ENCODE data around the gene SIGLEC14. TPM values are rescaled to one million over a fixed set of nuclear protein-coding genes. Genes with fewer than 3 reads are reported as not detected.

SIGLEC14 gene
- total RNA-seq, 2 experiments from 2014 or later = not detected

- CTCF ChIA-PET = no interaction called here
- POLR2A ChIA-PET = no interaction called here
- peaks cover 4% of the 10 kb centered on the region for H3K27me3 Mint-ChIP-seq
- H3K27ac Mint-ChIP-seq = no peak overlapping the region
- no peak overlapping the region for H3K4me3 Mint-ChIP-seq
- H3K4me1 Mint-ChIP-seq = no peaks in the 10 kb centered on the region
- no peak for DNase-seq
- H3K36me3 Mint-ChIP-seq (ENCODE audit: low read depth) = no peaks in the 10 kb centered on the region
- H3K9me3 Mint-ChIP-seq = no peaks in the 10 kb centered on the region
Observed at GRCh38 chr19:51628153-51628939, 18.3 kb downstream of the SIGLEC14 start.

- Mint-ChIP-seq H3K27me3 (peaks cover 9% of the 10 kb centered on the region), H3K4me1 (no peaks in the 10 kb centered on the region), H3K4me3 (no peak overlapping the region), H3K36me3 (ENCODE audit: low read depth) (no peaks in the 10 kb centered on the region), H3K27ac (no peak overlapping the region), H3K9me3 (no peaks in the 10 kb centered on the region)
- DNase-seq = no peak
- ChIA-PET CTCF (no interaction called here), POLR2A (no interaction called here)
Observed at GRCh38 chr19:51627491-51628138, 19.0 kb downstream of the SIGLEC14 start.

- H3K36me3 Mint-ChIP-seq (ENCODE audit: low read depth) = no peaks in the 10 kb centered on the region
- no peak overlapping the region for H3K4me3 Mint-ChIP-seq
- no peaks in the 10 kb centered on the region for H3K4me1 Mint-ChIP-seq
- ChIA-PET POLR2A (no interaction called here), CTCF (no interaction called here)
- no peak for DNase-seq
- H3K9me3 Mint-ChIP-seq = no peaks in the 10 kb centered on the region
- H3K27me3 Mint-ChIP-seq = peaks cover 11% of the 10 kb centered on the region
- no peak overlapping the region for H3K27ac Mint-ChIP-seq
Observed at GRCh38 chr19:51626675-51627074, 19.9 kb downstream of the SIGLEC14 start.

- ChIA-PET POLR2A (no interaction called here), CTCF (no interaction called here)
- peaks cover 5% of the 10 kb centered on the region for H3K4me1 Mint-ChIP-seq
- H3K36me3 Mint-ChIP-seq (ENCODE audit: low read depth) = no peaks in the 10 kb centered on the region
- no peaks in the 10 kb centered on the region for H3K9me3 Mint-ChIP-seq
- no peak overlapping the region for H3K27ac Mint-ChIP-seq
- no peak for DNase-seq
- no peak overlapping the region for H3K4me3 Mint-ChIP-seq
- peaks cover 27% of the 10 kb centered on the region for H3K27me3 Mint-ChIP-seq
Observed at GRCh38 chr19:51621178-51621577, 25.4 kb downstream of the SIGLEC14 start.

- ChIA-PET POLR2A (no interaction called here), CTCF (interaction anchor here (0.6 kb wide), 1 partner anchor 215 kb away, joined by 3 read pairs; no protein-coding TSS in a partner anchor)
- H3K4me1 Mint-ChIP-seq = peaks cover 2% of the 10 kb centered on the region
- peaks cover 7% of the 10 kb centered on the region for H3K9me3 Mint-ChIP-seq
- no peaks in the 10 kb centered on the region for H3K36me3 Mint-ChIP-seq (ENCODE audit: low read depth)
- no peak overlapping the region for H3K27ac Mint-ChIP-seq
- peaks cover 17% of the 10 kb centered on the region for H3K27me3 Mint-ChIP-seq
- no peak for DNase-seq
- no peak overlapping the region for H3K4me3 Mint-ChIP-seq
Observed at GRCh38 chr19:51615991-51616390, 30.6 kb downstream of the SIGLEC14 start.

GRCh38 chr19:51614789-51615188 is 31.8 kb downstream of the SIGLEC14 start:
- Mint-ChIP-seq H3K27ac (no peak overlapping the region), H3K27me3 (peaks cover 9% of the 10 kb centered on the region), H3K4me3 (no peak overlapping the region), H3K36me3 (ENCODE audit: low read depth) (no peaks in the 10 kb centered on the region), H3K9me3 (peaks cover 7% of the 10 kb centered on the region), H3K4me1 (no peaks in the 10 kb centered on the region)
- ChIA-PET CTCF (interaction anchor here (1.2 kb wide), 1 partner anchor 19 kb away, joined by 3 read pairs; no protein-coding TSS in a partner anchor), POLR2A (no interaction called here)
- DNase-seq = no peak

GRCh38 chr19:51610576-51610975 is 36.0 kb downstream of the SIGLEC14 start:
- H3K4me1 Mint-ChIP-seq = peaks cover 19% of the 10 kb centered on the region
- H3K27me3 Mint-ChIP-seq = peaks cover 4% of the 10 kb centered on the region
- no peak overlapping the region for H3K27ac Mint-ChIP-seq
- peaks cover 11% of the 10 kb centered on the region for H3K9me3 Mint-ChIP-seq
- DNase-seq = no peak
- POLR2A ChIA-PET = no interaction called here
- H3K4me3 Mint-ChIP-seq = no peak overlapping the region
- CTCF ChIA-PET = no interaction called here
- H3K36me3 Mint-ChIP-seq (ENCODE audit: low read depth) = no peaks in the 10 kb centered on the region

- POLR2A ChIA-PET = no interaction called here
- peaks cover 19% of the 10 kb centered on the region for H3K4me1 Mint-ChIP-seq
- CTCF ChIA-PET = no interaction called here
- no peaks in the 10 kb centered on the region for H3K36me3 Mint-ChIP-seq (ENCODE audit: low read depth)
- peaks cover 12% of the 10 kb centered on the region for H3K27me3 Mint-ChIP-seq
- no peak overlapping the region for H3K27ac Mint-ChIP-seq
- peak; percentile 76 for DNase-seq
- H3K4me3 Mint-ChIP-seq = no peak overlapping the region
- H3K9me3 Mint-ChIP-seq = peaks cover 10% of the 10 kb centered on the region
Observed at GRCh38 chr19:51607920-51608562, 38.6 kb downstream of the SIGLEC14 start.

- peaks cover 19% of the 10 kb centered on the region for H3K4me1 Mint-ChIP-seq
- H3K9me3 Mint-ChIP-seq = peaks cover 6% of the 10 kb centered on the region
- peaks cover 16% of the 10 kb centered on the region for H3K27me3 Mint-ChIP-seq
- H3K27ac Mint-ChIP-seq = no peak overlapping the region
- H3K36me3 Mint-ChIP-seq (ENCODE audit: low read depth) = no peaks in the 10 kb centered on the region
- DNase-seq = no peak
- ChIA-PET POLR2A (no interaction called here), CTCF (no interaction called here)
- no peak overlapping the region for H3K4me3 Mint-ChIP-seq
Observed at GRCh38 chr19:51607077-51607476, 39.5 kb downstream of the SIGLEC14 start.

GRCh38 chr19:51602189-51602854 is 44.3 kb downstream of the SIGLEC14 start:
- CTCF ChIA-PET = no interaction called here
- DNase-seq = no peak
- peaks cover 2% of the 10 kb centered on the region for H3K9me3 Mint-ChIP-seq
- no peaks in the 10 kb centered on the region for H3K36me3 Mint-ChIP-seq (ENCODE audit: low read depth)
- H3K27me3 Mint-ChIP-seq = peaks cover 25% of the 10 kb centered on the region
- no peak overlapping the region for H3K27ac Mint-ChIP-seq
- H3K4me1 Mint-ChIP-seq = peaks cover 12% of the 10 kb centered on the region
- POLR2A ChIA-PET = no interaction called here
- H3K4me3 Mint-ChIP-seq = no peak overlapping the region

- Mint-ChIP-seq H3K4me3 (no peak overlapping the region), H3K27ac (no peak overlapping the region), H3K4me1 (no peaks in the 10 kb centered on the region), H3K27me3 (peaks cover 25% of the 10 kb centered on the region), H3K9me3 (peaks cover 4% of the 10 kb centered on the region), H3K36me3 (ENCODE audit: low read depth) (no peaks in the 10 kb centered on the region)
- ChIA-PET POLR2A (interaction anchor here (0.6 kb wide), 1 partner anchor 120 kb away, joined by 3 read pairs; no protein-coding TSS in a partner anchor), CTCF (no interaction called here)
- no peak for DNase-seq
Observed at GRCh38 chr19:51600940-51601580, 45.6 kb downstream of the SIGLEC14 start.

- Mint-ChIP-seq H3K4me3 (no peak overlapping the region), H3K36me3 (ENCODE audit: low read depth) (peaks cover 3% of the 10 kb centered on the region), H3K9me3 (peaks cover 4% of the 10 kb centered on the region), H3K27ac (no peak overlapping the region), H3K27me3 (peaks cover 20% of the 10 kb centered on the region), H3K4me1 (peaks cover 12% of the 10 kb centered on the region)
- no peak for DNase-seq
- POLR2A ChIA-PET = no interaction called here
- CTCF ChIA-PET = interaction anchor here (0.9 kb wide), 1 partner anchor 58 kb away, joined by 3 read pairs; no protein-coding TSS in a partner anchor
Observed at GRCh38 chr19:51599084-51599483, 47.5 kb downstream of the SIGLEC14 start.
